Mesothelial cell of epicardium (in vitro differentiated cells): Measurements from ENCODE around the gene IL1B. TPM values are rescaled to one million over a fixed set of nuclear protein-coding genes. Genes with fewer than 3 reads are reported as not detected.
A peak's percentile ranks its signal among the peaks of the same experiment; 100 is the strongest.

Source experiments
- DNase-seq, 2 experiments: peaks; one replicate each; pipeline ENCODE4 v3.0.0; 2021; ENCODE audit warnings: low spot score in 2 of 2; ENCODE audit not compliant: unreplicated experiment in 2 of 2
- H3K27ac Mint-ChIP-seq: 2 replicates; pipeline ENCODE4 v1.8.0; 2021; ENCODE audit warnings: mixed read lengths
- H3K27me3 Mint-ChIP-seq: 2 replicates; pipeline ENCODE4 v1.8.0; 2021; ENCODE audit warnings: low read depth, mixed read lengths
- H3K36me3 Mint-ChIP-seq: 2 replicates; pipeline ENCODE4 v1.8.0; 2021; ENCODE audit warnings: mixed read lengths
- H3K4me1 Mint-ChIP-seq: 2 replicates; pipeline ENCODE4 v1.8.0; 2021; ENCODE audit warnings: mixed read lengths
- H3K4me3 Mint-ChIP-seq: 2 replicates; pipeline ENCODE4 v1.8.0; 2021; ENCODE audit warnings: mild to moderate bottlenecking, moderate library complexity, mixed read lengths
- H3K9me3 Mint-ChIP-seq: 2 replicates; pipeline ENCODE4 v1.8.0; 2021; ENCODE audit warnings: mixed read lengths
- total RNA-seq: library from RNA; stranded (reverse); gene quantifications from 3 replicates; pipeline ENCODE4 v1.2.1, GENCODE V29; 2021
- TF ChIP-seq, protein P1 (sequence below): fragments of 200-600 bp; sonication (generic); IDR thresholded peaks from one replicate; pipeline ENCODE4 v1.5.0; 2021; ENCODE audit warnings: antibody characterized with exemption; ENCODE audit not compliant: unreplicated experiment

Gene IL1B
- total RNA-seq: 1.3 to 1.7 TPM (median 1.4 TPM) in 3 replicates

- Mint-ChIP-seq H3K36me3 (no peaks in the 10 kb centered on the region), H3K4me3 (no peak within 1 kb of the TSS), H3K27ac (peak within 1 kb of the TSS; percentile 45), H3K4me1 (peaks cover 24% of the 10 kb centered on the region), H3K27me3 (peaks cover 8% of the 10 kb centered on the region), H3K9me3 (no peaks in the 10 kb centered on the region)
- TF ChIP-seq, protein P1, sequence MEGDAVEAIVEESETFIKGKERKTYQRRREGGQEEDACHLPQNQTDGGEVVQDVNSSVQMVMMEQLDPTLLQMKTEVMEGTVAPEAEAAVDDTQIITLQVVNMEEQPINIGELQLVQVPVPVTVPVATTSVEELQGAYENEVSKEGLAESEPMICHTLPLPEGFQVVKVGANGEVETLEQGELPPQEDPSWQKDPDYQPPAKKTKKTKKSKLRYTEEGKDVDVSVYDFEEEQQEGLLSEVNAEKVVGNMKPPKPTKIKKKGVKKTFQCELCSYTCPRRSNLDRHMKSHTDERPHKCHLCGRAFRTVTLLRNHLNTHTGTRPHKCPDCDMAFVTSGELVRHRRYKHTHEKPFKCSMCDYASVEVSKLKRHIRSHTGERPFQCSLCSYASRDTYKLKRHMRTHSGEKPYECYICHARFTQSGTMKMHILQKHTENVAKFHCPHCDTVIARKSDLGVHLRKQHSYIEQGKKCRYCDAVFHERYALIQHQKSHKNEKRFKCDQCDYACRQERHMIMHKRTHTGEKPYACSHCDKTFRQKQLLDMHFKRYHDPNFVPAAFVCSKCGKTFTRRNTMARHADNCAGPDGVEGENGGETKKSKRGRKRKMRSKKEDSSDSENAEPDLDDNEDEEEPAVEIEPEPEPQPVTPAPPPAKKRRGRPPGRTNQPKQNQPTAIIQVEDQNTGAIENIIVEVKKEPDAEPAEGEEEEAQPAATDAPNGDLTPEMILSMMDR: no peak
- no peak for DNase-seq
Measured at GRCh38 chr2:112836695-112837117, at the start of gene IL1B. Gene IL1B, minus strand, starts transcription at chr2:112836779. Its CDS starts 550 bp downstream, at chr2:112836229.

DNA sequence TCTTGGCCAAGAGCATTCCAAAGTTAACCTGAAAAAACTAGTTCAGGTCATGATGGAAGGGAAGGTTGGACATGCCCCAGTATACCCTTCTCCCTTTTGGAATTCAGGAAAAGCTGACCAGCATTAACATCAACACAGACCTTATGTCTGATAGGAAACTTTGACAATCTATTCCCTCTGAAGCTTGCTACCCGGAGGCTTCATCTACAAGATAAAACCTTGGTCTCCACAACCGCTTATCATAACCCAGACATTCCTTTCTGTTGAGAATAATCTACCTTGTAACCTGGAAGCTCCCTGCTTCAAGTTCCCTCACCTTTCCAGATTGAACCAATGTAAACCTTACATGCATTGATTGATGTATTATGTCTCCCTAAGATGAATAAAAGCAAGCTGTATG, 49.7 kb upstream of the IL1B start:
- DNase-seq: no peak
- H3K36me3 Mint-ChIP-seq: no peaks in the 10 kb centered on the region
- H3K4me3 Mint-ChIP-seq: no peak overlapping the region
- H3K4me1 Mint-ChIP-seq: peaks cover 3% of the 10 kb centered on the region
- H3K9me3 Mint-ChIP-seq: peaks cover 7% of the 10 kb centered on the region
- peaks cover 2% of the 10 kb centered on the region for H3K27me3 Mint-ChIP-seq
- H3K27ac Mint-ChIP-seq: no peak overlapping the region
- TF ChIP-seq, protein P1: no peak

- Mint-ChIP-seq H3K4me1 (peaks cover 3% of the 10 kb centered on the region), H3K27ac (no peak overlapping the region), H3K4me3 (no peak overlapping the region), H3K9me3 (peaks cover 7% of the 10 kb centered on the region), H3K27me3 (peaks cover 2% of the 10 kb centered on the region), H3K36me3 (no peaks in the 10 kb centered on the region)
- TF ChIP-seq, protein P1: no peak
- DNase-seq: no peak
Measured at GRCh38 chr2:112885506-112885902, 48.9 kb upstream of the IL1B start.

DNA sequence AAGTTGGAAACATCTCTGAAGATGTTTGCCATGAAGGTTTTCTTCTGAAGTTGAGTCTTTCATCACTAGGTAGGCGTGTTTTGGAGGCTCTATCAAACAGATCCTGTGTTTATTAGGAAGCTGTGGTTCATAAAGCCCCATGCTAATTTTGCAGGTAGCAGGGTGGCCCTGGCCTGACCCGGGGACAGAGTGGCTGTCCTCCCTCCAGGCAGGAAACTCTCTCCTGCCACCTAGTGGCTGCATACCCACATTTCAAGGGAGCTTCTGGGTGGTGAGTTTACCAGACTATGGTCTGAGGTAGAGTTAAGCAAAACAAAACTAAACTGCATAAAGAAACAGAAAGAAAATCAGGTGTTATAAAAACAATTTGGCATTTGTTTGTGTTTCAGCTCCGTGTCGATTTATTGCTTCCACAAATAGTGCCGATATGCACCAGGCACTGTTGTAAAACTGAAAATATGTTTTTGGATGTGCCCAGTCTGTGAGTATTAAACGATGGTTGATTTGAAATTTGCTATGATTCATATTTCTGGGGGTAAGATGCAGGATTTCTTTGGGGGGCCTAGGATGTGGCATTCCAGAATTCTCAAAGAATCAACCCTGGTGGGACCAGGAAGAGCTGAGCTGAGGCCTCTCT, 48.4 kb upstream of the IL1B start:
- no peak for DNase-seq
- Mint-ChIP-seq H3K4me3 (no peak overlapping the region), H3K36me3 (no peaks in the 10 kb centered on the region), H3K4me1 (peaks cover 3% of the 10 kb centered on the region), H3K9me3 (peaks cover 2% of the 10 kb centered on the region), H3K27ac (no peak overlapping the region), H3K27me3 (peaks cover 2% of the 10 kb centered on the region)
- TF ChIP-seq, protein P1: peak; percentile 57

DNA sequence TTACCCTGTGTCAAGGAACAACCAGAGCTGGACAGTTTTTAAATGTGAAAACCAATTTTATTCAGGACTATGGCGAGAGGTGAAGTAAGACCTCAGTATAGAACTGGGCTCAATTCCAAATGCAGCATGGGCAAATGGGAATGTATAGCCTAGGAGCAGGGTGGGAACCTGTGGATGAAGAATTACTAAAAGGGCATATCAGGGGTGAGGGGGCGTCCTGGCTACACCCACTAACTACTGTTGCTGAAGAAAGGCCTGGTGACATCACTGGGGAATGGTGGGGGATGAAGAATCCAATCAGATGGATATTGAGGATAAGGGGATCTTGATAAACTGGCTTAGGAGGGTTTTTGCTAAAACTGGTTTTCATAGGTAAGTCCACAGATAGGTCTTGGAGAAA, 47.1 kb upstream of the IL1B start:
- Mint-ChIP-seq H3K27ac (no peak overlapping the region), H3K27me3 (peaks cover 4% of the 10 kb centered on the region), H3K4me3 (no peak overlapping the region), H3K4me1 (peaks cover 3% of the 10 kb centered on the region), H3K36me3 (no peaks in the 10 kb centered on the region), H3K9me3 (no peaks in the 10 kb centered on the region)
- TF ChIP-seq, protein P1: no peak
- no peak for DNase-seq
